Measurements from ENCODE around the gene ARHGEF28.

DNA sequence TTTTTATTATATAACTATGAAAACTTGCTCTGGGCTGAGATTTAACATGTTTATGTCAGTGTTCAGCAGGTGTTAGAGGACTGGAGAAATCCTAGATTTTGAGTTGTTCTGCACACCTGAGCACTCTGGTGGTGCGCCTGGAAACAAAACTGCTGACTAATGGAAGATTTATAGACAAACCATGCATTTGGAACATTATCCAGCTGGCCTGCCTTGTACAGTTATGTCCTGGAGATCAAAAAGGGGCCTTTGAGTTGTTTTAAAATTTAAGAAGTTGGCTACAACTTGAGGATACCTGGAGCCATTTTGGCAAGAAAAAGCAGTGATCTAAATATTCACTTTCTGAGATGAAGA, 5.7 kb upstream of the ARHGEF28 start:
- no peak for TF ChIP-seq CTCF (IDR thresholded peaks at IDR 0.05; ENCODE audit: low read depth, low read length)
- no peak for TF ChIP-seq POLR2A (IDR thresholded peaks at IDR 0.05; ENCODE audit: extremely low read depth, insufficient read length)
- TF ChIP-seq, protein P1, sequence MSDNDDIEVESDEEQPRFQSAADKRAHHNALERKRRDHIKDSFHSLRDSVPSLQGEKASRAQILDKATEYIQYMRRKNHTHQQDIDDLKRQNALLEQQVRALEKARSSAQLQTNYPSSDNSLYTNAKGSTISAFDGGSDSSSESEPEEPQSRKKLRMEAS (IDR thresholded peaks at IDR 0.05; ENCODE audit: low read depth, low read length) = no peak

Data from NB4 (cell line).